D721Med (cell line): ENCODE results near the gene RHOT1.

Experiments
- DNase-seq: peaks from one replicate; pipeline ENCODE4 v3.0.0; 2011; ENCODE audit warnings: low spot score; ENCODE audit not compliant: insufficient read length
- FAIRE-seq: peaks from 2 replicates; lab custom pipeline; 2011; peaks lifted over from hg19 to GRCh38; lab: Jason Lieb, UNC
- CTCF ChIP-seq: IDR thresholded peaks from 2 replicates; pipeline ENCODE4 v1.5.1; 2012; ENCODE audit warnings: mild to moderate bottlenecking, control low read depth; ENCODE audit not compliant: insufficient read depth; ENCODE audit errors: missing control alignments

Gene RHOT1

GRCh38 chr17:32189343-32189742, 47.0 kb downstream of the RHOT1 start:
- DNase-seq (no peak), FAIRE-seq (no peak)
- TF ChIP-seq CTCF = no peak

DNA sequence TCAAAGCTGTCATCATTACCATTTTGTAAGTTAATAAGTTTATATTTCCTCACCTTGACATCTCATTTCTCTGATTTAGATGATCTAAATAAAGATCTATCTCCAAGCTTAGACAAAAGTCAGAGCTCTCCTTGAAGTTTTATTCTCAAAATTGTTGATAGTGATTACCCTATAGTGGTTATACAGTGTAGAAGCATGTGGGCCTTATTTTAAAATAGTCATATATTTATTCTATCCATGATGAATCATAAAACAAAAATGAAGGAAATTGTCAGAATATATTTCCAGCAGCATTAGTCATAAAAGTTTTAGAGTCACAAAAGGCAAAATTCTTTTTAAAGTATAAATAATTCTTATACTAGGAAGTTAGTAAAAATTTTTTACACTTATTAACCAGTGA, 49.0 kb downstream of the RHOT1 start:
- FAIRE-seq = no peak
- no peak for DNase-seq
- TF ChIP-seq CTCF = no peak

DNA sequence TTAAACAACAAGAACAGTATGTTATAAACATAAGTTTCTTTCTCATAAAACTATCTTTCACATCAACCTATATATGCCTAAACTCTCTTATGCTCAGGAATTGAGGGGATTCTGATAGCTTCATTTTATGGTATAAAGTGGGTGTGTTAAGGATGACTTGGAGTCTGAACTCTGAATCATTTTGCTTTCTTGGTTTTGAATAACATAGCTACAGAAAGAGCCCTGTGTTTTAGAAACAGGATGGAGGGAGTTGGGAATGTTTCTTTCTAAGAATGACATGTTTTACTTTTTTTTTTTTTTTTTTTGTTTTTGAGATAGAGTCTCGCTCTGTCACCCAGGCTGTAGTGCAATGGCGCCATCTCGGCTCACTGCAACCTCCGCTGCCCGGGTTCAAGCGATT, 50.1 kb downstream of the RHOT1 start:
- FAIRE-seq = no peak
- no peak for TF ChIP-seq CTCF

DNA sequence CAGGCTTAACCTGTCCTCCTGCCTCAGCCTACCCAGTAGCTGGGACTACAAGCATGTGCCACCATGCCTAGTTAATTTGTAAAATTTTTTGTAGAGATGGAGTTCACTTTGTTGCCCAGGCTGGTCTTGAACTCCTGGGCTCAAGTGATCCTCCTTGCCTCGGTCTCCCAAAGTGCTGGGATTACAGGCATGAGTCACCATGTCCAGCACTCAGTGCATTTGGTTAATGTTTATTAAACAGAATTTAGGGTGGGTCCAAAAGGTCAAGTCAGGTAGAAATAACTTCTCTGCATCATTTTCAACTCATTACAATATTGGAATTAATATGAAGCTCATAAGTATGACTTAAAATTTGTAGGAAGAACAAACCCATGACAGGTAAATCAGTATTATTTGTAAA, 55.7 kb downstream of the RHOT1 start:
- FAIRE-seq = no peak
- no peak for TF ChIP-seq CTCF
- no peak for DNase-seq

More for the DNA sequence above, 50.1 kb downstream of the RHOT1 start:
- DNase-seq = no peak

DNA sequence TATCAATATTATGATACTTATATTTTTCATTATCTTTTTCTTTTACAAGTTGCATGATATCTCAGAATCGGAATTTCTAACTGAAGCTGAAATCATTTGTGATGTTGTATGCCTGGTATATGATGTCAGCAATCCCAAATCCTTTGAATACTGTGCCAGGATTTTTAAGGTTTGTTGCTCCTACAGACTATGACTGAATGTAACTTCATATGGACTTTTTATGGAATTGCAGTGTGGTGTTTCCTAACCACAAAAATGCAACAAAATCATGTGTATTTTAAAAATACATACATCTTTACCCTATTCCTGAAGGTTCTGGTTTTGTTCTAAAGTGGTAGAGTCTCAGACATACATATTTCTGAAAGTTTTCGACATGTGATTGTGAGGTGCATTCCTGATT, 64.6 kb downstream of the RHOT1 start:
- FAIRE-seq (no peak), DNase-seq (no peak)
- TF ChIP-seq CTCF = no peak

- no peak for TF ChIP-seq CTCF
- DNase-seq (no peak), FAIRE-seq (no peak)
Measured at GRCh38 chr17:32208436-32208835, 66.1 kb downstream of the RHOT1 start.

- DNase-seq (no peak), FAIRE-seq (peak; percentile 38)
- no peak for TF ChIP-seq CTCF
Measured at GRCh38 chr17:32209608-32210007, 67.3 kb downstream of the RHOT1 start.
